ENCODE data around the gene FBXL13.

GRCh38 chr7:102821994-102822747 is 252.4 kb downstream of the FBXL13 start:
- no peak for TF ChIP-seq CTCF (IDR thresholded peaks at IDR 0.05)
- TF ChIP-seq POLR2AphosphoS5 (IDR thresholded peaks at IDR 0.05) = no peak
- TF ChIP-seq POLR2A (IDR thresholded peaks at IDR 0.05; ENCODE audit: low read depth) = no peak
